VCaP (cell line): ENCODE data around the gene FAHD2A.

Source experiments
- H3K27ac ChIP-seq: fragments of 450-650 bp; 2 replicates; pipeline ENCODE4 v1.5.1; 2017
- TF ChIP-seq, protein P1 (sequence below): fragments of 450-650 bp; conservative IDR thresholded peaks from 2 replicates; pipeline ENCODE4 v1.5.1; 2017; ENCODE audit warnings: mild to moderate bottlenecking, moderate library complexity

FAHD2A gene

DNA sequence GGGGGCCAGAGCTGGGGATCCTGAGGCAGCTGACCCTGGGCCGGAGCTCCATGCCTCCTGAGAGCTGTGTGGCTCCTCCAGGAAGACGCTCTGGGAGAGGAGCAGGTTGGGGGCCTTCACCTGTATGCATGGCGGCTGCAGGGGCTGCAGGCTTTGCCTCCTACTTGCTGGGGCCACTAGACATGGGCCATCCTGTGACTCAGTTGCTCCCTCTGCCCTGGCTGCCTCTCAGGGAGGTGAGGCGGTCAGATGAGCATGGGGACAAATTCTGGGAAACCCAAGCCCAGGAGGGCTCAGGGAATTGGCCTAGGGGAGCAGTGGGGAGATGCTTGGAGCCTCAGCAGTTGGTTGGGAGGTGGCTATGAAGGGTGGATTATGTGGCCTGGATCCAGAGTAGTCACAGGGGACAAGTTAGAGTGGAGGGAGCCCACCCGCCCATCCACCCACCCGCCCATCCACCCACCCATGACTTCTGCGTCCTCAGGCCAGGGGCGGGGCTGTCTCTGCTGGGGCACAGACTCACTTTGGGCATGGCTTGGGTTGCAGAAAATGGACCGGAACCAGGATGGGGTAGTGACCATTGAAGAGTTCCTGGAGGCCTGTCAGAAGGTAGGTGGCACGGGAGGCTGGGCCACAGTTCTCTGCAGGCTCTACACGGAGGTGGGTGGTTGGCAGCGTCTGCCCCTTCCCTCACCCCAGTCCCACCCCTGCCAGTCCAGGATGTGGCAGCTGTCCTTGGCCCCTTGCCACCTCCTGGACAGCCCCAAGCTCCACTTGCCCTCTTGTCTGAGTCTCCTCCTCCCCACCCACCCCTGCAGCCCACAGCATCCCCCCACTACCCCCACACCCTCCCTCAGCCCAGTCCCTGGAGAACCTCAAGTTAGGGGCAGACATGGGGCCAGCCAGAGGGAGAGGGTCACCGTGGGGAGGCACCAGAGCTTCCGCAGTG is 19.5 kb upstream of the FAHD2A start:
- TF ChIP-seq, protein P1, sequence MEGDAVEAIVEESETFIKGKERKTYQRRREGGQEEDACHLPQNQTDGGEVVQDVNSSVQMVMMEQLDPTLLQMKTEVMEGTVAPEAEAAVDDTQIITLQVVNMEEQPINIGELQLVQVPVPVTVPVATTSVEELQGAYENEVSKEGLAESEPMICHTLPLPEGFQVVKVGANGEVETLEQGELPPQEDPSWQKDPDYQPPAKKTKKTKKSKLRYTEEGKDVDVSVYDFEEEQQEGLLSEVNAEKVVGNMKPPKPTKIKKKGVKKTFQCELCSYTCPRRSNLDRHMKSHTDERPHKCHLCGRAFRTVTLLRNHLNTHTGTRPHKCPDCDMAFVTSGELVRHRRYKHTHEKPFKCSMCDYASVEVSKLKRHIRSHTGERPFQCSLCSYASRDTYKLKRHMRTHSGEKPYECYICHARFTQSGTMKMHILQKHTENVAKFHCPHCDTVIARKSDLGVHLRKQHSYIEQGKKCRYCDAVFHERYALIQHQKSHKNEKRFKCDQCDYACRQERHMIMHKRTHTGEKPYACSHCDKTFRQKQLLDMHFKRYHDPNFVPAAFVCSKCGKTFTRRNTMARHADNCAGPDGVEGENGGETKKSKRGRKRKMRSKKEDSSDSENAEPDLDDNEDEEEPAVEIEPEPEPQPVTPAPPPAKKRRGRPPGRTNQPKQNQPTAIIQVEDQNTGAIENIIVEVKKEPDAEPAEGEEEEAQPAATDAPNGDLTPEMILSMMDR: no peak

DNA sequence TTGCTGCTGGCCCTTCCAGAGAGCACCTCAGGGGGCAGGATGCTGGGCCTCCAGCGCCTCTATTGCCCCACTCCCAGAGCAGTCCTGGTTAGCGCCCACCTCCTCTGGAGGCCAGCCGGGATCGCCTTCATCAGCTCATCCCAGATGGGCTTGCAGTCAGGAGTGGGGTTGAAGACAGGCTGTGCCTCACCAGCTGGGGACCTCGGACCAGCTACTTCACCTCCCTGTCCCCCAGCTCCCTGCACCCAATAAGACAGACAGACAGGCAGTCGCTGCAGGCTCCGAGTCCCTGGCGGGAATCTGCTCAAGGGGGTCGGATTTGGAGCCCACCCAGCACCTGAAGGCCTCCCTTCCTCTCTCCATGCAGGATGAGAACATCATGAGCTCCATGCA is 18.9 kb upstream of the FAHD2A start:
- TF ChIP-seq, protein P1: no peak
- no peak overlapping the region for H3K27ac ChIP-seq

More for the DNA sequence above, 19.5 kb upstream of the FAHD2A start:
- no peak overlapping the region for H3K27ac ChIP-seq

DNA sequence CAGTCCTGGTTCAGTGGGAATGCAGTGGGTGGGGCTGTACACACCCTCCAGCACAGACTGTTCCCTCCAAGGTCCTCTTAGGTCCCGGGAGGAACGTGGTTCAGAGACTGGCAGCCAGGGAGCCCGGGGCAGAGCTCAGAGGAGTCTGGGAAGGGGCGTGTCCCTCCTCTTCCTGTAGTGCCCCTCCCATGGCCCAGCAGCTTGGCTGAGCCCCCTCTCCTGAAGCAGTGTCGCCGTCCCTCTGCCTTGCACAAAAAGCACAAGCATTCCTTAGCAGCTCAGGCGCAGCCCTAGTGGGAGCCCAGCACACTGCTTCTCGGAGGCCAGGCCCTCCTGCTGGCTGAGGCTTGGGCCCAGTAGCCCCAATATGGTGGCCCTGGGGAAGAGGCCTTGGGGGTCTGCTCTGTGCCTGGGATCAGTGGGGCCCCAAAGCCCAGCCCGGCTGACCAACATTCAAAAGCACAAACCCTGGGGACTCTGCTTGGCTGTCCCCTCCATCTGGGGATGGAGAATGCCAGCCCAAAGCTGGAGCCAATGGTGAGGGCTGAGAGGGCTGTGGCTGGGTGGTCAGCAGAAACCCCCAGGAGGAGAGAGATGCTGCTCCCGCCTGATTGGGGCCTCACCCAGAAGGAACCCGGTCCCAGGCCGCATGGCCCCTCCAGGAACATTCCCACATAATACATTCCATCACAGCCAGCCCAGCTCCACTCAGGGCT is 17.5 kb upstream of the FAHD2A start:
- TF ChIP-seq, protein P1: no peak
- H3K27ac ChIP-seq: no peak overlapping the region

DNA sequence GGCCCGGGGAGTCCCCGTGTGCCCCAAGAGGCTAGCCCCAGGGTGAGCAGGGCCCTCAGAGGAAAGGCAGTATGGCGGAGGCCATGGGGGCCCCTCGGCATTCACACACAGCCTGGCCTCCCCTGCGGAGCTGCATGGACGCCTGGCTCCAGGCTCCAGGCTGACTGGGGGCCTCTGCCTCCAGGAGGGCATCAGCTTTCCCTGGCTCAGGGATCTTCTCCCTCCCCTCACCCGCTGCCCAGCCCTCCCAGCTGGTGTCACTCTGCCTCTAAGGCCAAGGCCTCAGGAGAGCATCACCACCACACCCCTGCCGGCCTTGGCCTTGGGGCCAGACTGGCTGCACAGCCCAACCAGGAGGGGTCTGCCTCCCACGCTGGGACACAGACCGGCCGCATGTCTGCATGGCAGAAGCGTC is 16.9 kb upstream of the FAHD2A start:
- TF ChIP-seq, protein P1: no peak
- no peak overlapping the region for H3K27ac ChIP-seq

DNA sequence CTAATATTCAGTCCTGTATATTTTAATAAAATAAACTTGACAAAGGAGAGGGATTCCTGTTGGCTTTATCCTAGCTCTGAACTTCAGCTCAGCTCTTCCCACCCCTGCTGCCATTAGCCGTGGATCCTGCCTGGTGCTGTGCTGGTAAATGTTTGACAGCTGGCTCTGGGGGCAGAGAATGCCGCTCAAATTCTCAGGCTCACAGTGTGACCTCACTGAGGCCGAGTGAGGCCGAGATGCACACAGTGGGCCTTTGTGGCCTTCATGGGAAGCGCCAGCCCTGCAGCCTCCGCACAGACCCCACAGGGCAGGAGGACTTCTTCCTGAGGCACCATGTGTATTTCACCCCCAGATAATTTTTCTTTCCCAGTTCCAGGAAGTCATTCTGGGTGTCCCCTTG is 16.5 kb upstream of the FAHD2A start:
- TF ChIP-seq, protein P1: no peak
- no peak overlapping the region for H3K27ac ChIP-seq

DNA sequence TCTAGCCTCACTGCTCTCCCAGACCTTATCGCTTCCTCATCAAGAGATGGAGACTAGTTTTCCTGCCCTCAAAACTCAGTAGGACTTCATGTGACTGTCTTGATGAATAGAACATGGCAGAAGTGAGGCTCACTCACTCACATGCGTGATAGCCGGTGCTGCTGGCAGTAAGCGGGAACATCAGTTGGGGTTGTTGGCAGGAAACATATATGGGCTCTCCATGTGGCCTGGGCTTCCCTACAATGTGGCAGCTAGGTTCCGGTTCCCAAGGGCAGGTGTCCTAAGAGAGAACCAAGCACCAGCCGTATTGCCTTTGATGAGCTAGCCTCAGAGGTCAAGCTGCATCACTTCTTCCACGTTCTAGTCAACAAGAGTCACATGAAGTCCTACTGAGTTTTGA is 15.2 kb upstream of the FAHD2A start:
- TF ChIP-seq, protein P1: no peak
- H3K27ac ChIP-seq: no peak overlapping the region

DNA sequence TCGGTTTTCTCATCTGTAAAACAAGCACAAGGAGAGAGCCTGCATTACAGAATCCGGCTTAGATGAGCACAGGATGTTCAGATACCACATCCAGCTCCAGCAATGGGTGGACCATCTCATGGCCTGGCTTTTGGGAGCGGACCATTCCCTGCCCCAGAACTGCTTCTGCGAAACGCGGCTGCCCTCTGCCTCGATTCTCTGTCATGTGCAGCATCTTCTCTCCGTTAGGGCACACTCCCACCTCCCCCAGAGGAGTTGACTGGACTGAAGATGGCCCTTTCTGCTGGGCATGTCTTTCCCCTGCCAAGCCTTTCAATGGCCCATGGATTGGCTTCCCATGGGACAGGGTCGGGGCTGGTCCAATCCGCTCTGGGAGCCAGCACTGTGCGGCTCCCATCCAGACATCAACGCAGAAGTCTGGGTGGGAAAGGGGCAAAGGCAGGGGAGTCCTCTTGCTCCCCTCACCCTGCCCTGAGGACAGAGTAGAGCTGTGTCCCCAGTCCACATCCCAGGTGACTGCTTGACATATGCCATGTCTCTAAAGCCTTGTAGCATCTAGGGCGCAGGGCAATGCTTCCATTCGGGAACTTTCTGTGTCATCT is 14.3 kb upstream of the FAHD2A start:
- TF ChIP-seq, protein P1: no peak

More for the DNA sequence above, 14.3 kb upstream of the FAHD2A start:
- H3K27ac ChIP-seq: no peak overlapping the region
